Cardiac muscle cell (in vitro differentiated cells and primary cell): ENCODE results near the gene ING2. TPM values are rescaled to one million over a fixed set of nuclear protein-coding genes. Genes with fewer than 3 reads are reported as not detected.

Experiments
- DNase-seq, 2 donors: peaks; one replicate each; pipeline versions ENCODE4 v3.0.0 to v3.0.0-alpha.2; 2010 to 2017; ENCODE audit warnings: low read depth in 1 of 2, low spot score in 1 of 2
- H3K27ac ChIP-seq: fragments of 200-600 bp; sonication (generic); 2 replicates; pipeline ENCODE4 v1.5.1; 2016
- H3K27me3 ChIP-seq: fragments of 200-600 bp; sonication (generic); 2 replicates; pipeline ENCODE4 v1.6.0; 2016; ENCODE audit warnings: control low read depth
- H3K36me3 ChIP-seq: fragments of 200-600 bp; sonication (generic); 2 replicates; pipeline ENCODE4 v1.5.1; 2016; ENCODE audit warnings: control low read depth
- H3K4me1 ChIP-seq: fragments of 200-600 bp; sonication (generic); 2 replicates; pipeline ENCODE4 v1.8.1; 2017; ENCODE audit warnings: low read depth, mild to moderate bottlenecking, mixed run types
- H3K4me3 ChIP-seq: fragments of 200-600 bp; sonication (generic); 2 replicates; pipeline ENCODE4 v1.5.1; 2016; ENCODE audit warnings: mild to moderate bottlenecking
- H3K9me3 ChIP-seq: fragments of 200-600 bp; sonication (generic); 2 replicates; pipeline ENCODE4 v1.5.1; 2017; ENCODE audit warnings: low read depth, mild to moderate bottlenecking, control low read depth
- CTCF ChIP-seq: IDR thresholded peaks from 2 replicates; pipeline ENCODE4 v1.5.1; 2012; ENCODE audit warnings: low read depth, mild to moderate bottlenecking, low read length
- polyA plus RNA-seq: library from polyadenylated mRNA; unstranded; fragments of >200 nt; fragmentation: Nextera tagmentation; extraction: Ambion mirVana; gene quantifications from 2 replicates; pipeline ENCODE4 v1.2.1, GENCODE V29; 2016
- total RNA-seq: library from RNA; depleted of rRNA; stranded (reverse); fragments of >200 nt; gene quantifications from 2 replicates; pipeline ENCODE4 v1.2.3, GENCODE V29; 2016

The ING2 gene
- total and polyA plus RNA-seq, 2 experiments from 2014 or later: 14.2 to 32.9 TPM

GRCh38 chr4:183515411-183515810, 10.6 kb downstream of the ING2 start:
- no peaks in the 10 kb centered on the region for H3K27me3 ChIP-seq

GRCh38 chr4:183517194-183517593, 12.3 kb downstream of the ING2 start:
- Histone ChIP-seq H3K9me3 (no peaks in the 10 kb centered on the region), H3K27me3 (no peaks in the 10 kb centered on the region), H3K36me3 (peaks cover 8% of the 10 kb centered on the region), H3K27ac (no peak overlapping the region), H3K4me3 (no peak overlapping the region), H3K4me1 (no peaks in the 10 kb centered on the region)
- no peak for DNase-seq
- TF ChIP-seq CTCF: no peak

More at GRCh38 chr4:183515411-183515810, 10.6 kb downstream of the ING2 start:
- Histone ChIP-seq H3K4me1 (no peaks in the 10 kb centered on the region), H3K36me3 (peaks cover 22% of the 10 kb centered on the region), H3K27ac (no peak overlapping the region), H3K4me3 (no peak overlapping the region), H3K9me3 (no peaks in the 10 kb centered on the region)
- TF ChIP-seq CTCF: no peak
- no peak for DNase-seq

GRCh38 chr4:183517781-183518180, 12.9 kb downstream of the ING2 start:
- no peak for DNase-seq
- H3K27me3 ChIP-seq: no peaks in the 10 kb centered on the region
- peaks cover 2% of the 10 kb centered on the region for H3K36me3 ChIP-seq
- no peaks in the 10 kb centered on the region for H3K4me1 ChIP-seq
- no peak overlapping the region for H3K27ac ChIP-seq
- no peak overlapping the region for H3K4me3 ChIP-seq
- no peaks in the 10 kb centered on the region for H3K9me3 ChIP-seq
- no peak for TF ChIP-seq CTCF

- DNase-seq: peak in 1 of 2 donors; percentile 61
- H3K27me3 ChIP-seq: no peaks in the 10 kb centered on the region
- H3K4me3 ChIP-seq: no peak overlapping the region
- H3K9me3 ChIP-seq: no peaks in the 10 kb centered on the region
- no peaks in the 10 kb centered on the region for H3K4me1 ChIP-seq
- H3K27ac ChIP-seq: no peak overlapping the region
- H3K36me3 ChIP-seq: no peaks in the 10 kb centered on the region
- no peak for TF ChIP-seq CTCF
Measured at GRCh38 chr4:183522821-183523220, 18.0 kb downstream of the ING2 start.

- Histone ChIP-seq H3K36me3 (no peaks in the 10 kb centered on the region), H3K27ac (no peak overlapping the region), H3K4me3 (no peak overlapping the region), H3K27me3 (no peaks in the 10 kb centered on the region), H3K4me1 (no peaks in the 10 kb centered on the region), H3K9me3 (no peaks in the 10 kb centered on the region)
- no peak for DNase-seq
- TF ChIP-seq CTCF: no peak
Measured at GRCh38 chr4:183527326-183527725, 22.5 kb downstream of the ING2 start.

GRCh38 chr4:183532821-183533220, 28.0 kb downstream of the ING2 start:
- Histone ChIP-seq H3K27me3 (no peaks in the 10 kb centered on the region), H3K9me3 (no peaks in the 10 kb centered on the region), H3K4me1 (no peaks in the 10 kb centered on the region), H3K27ac (no peak overlapping the region), H3K4me3 (no peak overlapping the region), H3K36me3 (no peaks in the 10 kb centered on the region)
- no peak for TF ChIP-seq CTCF
- peak in 1 of 2 donors; percentile 46 for DNase-seq
